Measurements from ENCODE around the gene PIAS2. TPM values are rescaled to one million over a fixed set of nuclear protein-coding genes. Genes with fewer than 3 reads are reported as not detected.

Gene PIAS2
- polyA plus RNA-seq, 1 experiment: 5.6 TPM

DNA sequence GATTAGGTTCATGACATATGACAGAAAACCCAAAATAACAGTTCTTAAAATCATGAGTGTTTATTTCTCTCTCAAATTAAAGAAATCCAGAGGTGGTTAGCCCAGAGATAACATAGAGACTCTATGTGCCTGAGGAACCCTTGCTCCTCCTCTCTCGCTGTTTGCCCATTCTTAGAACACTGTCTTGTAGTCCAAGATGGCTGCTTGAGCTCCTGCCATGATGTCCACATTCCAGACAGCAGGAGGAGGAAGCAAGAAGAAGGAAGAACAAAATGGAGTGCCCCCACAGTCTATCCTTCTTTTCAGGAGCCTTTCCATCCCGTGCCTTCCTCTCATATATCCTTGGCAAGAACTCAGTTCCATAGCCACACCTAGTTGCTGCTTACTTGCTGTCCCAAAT lies 146.6 kb downstream of the PIAS2 start:
- ChIA-PET CTCF (interaction anchor here (0.8 kb wide), 1 partner anchor 35 kb away, joined by 3 read pairs; no protein-coding TSS in a partner anchor), POLR2A (no interaction called here)
- peaks cover 6% of the 10 kb centered on the region; the same call in 1 of the 2 replicates for H3K27me3 ChIP-seq (ENCODE audit: control insufficient read depth, insufficient read depth, low read length)
- DNase-seq (ENCODE audit: low read depth): no peak
- no peaks in the 10 kb centered on the region for H3K36me3 ChIP-seq (ENCODE audit: control insufficient read depth, insufficient read depth, low read length)
- TF ChIP-seq, protein P1, sequence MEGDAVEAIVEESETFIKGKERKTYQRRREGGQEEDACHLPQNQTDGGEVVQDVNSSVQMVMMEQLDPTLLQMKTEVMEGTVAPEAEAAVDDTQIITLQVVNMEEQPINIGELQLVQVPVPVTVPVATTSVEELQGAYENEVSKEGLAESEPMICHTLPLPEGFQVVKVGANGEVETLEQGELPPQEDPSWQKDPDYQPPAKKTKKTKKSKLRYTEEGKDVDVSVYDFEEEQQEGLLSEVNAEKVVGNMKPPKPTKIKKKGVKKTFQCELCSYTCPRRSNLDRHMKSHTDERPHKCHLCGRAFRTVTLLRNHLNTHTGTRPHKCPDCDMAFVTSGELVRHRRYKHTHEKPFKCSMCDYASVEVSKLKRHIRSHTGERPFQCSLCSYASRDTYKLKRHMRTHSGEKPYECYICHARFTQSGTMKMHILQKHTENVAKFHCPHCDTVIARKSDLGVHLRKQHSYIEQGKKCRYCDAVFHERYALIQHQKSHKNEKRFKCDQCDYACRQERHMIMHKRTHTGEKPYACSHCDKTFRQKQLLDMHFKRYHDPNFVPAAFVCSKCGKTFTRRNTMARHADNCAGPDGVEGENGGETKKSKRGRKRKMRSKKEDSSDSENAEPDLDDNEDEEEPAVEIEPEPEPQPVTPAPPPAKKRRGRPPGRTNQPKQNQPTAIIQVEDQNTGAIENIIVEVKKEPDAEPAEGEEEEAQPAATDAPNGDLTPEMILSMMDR (IDR thresholded peaks at IDR 0.05; ENCODE audit: insufficient read depth, low read depth, low read length): no peak
- H3K4me3 ChIP-seq (ENCODE audit: low read depth, low read length): no peak overlapping the region

DNA sequence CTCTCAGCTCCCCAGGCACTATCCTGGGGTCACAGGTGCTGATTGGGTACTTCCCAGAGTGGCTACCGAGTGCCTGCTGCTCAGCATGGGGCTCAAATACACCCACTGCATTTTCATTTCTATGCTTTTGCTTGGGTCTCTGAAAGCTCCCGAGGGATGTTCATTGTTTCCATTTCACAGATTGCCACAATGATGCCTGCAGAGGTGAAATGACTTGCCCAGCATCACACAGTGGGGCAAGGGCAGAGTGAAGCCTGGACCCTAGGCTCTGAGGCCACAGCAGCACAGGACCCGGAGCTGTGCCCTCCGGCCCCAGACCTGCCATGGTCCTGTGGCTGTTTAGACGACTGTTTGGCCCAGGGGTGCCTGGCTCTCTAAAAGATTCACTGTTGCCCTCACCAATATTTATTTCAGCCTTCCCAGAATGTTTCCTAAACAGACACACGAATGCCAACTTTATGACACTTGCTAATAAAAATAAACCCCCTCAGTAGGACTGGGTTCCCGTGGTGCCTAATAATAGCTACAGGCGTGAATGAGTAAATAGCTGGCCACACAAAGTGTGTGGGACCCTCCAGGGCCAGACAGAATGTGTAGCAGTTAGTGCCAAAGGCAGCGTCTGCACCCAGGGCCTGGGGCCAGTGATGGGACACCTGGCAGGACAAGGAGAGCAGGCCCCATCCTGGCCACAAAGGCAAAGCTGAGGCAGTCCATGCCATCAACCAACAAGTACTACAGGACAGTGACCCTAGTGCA lies 149.0 kb downstream of the PIAS2 start:
- DNase-seq (ENCODE audit: low read depth): no peak
- ChIA-PET POLR2A (no interaction called here), CTCF (no interaction called here)
- Histone ChIP-seq H3K4me3 (ENCODE audit: low read depth, low read length) (no peak overlapping the region), H3K36me3 (ENCODE audit: control insufficient read depth, insufficient read depth, low read length) (no peaks in the 10 kb centered on the region), H3K27me3 (ENCODE audit: control insufficient read depth, insufficient read depth, low read length) (peaks cover 6% of the 10 kb centered on the region; the same call in 1 of the 2 replicates)
- TF ChIP-seq, protein P1 (IDR thresholded peaks at IDR 0.05; ENCODE audit: insufficient read depth, low read depth, low read length): no peak

DNA sequence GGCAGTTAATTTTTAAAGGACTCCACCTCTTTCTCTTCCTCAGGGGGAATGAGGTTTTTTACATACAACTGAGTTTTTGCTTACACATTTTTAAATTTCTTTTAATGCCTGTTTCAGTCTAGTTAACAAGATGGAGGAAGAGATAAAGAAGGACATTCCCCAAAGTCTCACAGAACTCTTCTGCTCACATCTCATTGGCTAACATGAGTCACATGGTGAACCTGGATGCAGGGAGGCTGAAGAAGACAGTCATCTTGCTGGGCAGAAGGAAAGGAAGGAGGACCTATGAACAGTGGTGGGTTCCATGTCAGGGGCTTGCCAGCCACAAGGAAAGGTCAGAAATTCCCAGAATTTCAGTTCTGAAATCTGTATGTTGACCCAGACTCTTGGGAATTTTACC lies 150.1 kb downstream of the PIAS2 start:
- H3K36me3 ChIP-seq (ENCODE audit: control insufficient read depth, insufficient read depth, low read length): no peaks in the 10 kb centered on the region
- TF ChIP-seq, protein P1 (IDR thresholded peaks at IDR 0.05; ENCODE audit: insufficient read depth, low read depth, low read length): no peak
- H3K4me3 ChIP-seq (ENCODE audit: low read depth, low read length): no peak overlapping the region
- CTCF ChIA-PET: no interaction called here
- POLR2A ChIA-PET: no interaction called here
- peaks cover 6% of the 10 kb centered on the region; the same call in 1 of the 2 replicates for H3K27me3 ChIP-seq (ENCODE audit: control insufficient read depth, insufficient read depth, low read length)
- no peak for DNase-seq (ENCODE audit: low read depth)

DNA sequence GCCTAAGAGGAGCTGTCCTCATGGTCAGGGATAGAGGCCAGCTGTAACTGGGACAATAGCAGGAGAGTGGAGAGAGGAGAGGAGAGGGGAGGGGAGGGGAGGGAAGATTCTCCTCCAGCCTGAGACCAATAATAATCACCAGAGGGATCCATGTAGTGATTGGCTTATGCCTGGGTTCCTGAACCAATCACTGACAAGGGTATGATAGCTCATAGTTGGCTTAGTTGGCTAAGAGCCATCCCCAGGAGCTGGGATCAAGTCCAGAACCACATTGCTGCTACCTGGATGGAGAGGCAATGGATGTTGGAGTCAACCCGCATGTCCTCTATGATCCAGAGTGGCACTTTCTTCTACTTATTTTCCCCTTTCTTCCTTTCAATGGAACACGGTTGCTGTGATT lies 152.7 kb downstream of the PIAS2 start:
- CTCF ChIA-PET: no interaction called here
- no peaks in the 10 kb centered on the region for H3K36me3 ChIP-seq (ENCODE audit: control insufficient read depth, insufficient read depth, low read length)
- POLR2A ChIA-PET: no interaction called here
- H3K27me3 ChIP-seq (ENCODE audit: control insufficient read depth, insufficient read depth, low read length): peaks cover 6% of the 10 kb centered on the region; the same call in 1 of the 2 replicates
- no peak for DNase-seq (ENCODE audit: low read depth)
- TF ChIP-seq, protein P1 (IDR thresholded peaks at IDR 0.05; ENCODE audit: insufficient read depth, low read depth, low read length): no peak
- no peak overlapping the region for H3K4me3 ChIP-seq (ENCODE audit: low read depth, low read length)

DNA sequence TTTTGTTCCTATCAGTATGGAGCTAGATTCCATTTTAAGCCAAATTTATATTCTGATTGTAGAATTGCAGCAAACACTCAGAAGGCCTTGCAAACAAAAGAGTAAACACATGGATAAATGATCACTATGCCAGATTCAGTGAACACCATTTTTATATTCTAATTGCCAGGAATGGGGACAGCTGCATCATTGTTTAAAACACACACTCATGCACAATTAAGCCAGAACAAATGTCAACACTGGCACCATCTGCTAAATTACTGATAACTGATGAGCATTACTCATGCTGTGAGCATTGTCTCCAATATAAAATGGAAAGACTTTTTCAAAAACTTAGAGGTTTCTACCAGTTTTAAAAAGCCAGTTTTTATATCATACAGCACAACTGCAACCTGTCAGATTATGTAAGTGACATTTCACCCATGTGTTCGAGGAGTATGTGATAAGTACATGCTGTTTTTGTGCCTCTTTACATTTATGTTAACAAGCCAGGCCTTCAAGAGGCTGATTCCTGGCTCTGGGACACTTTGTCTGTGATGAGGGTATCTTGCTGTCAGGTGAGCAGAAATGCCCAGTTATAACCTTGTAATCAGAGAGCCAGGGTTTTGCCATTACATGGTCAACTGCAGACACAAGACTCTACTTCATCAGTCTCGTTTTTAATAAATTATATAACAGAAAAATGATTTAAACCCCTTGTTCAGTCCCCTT lies 156.1 kb downstream of the PIAS2 start:
- DNase-seq (ENCODE audit: low read depth): no peak
- no peak overlapping the region for H3K4me3 ChIP-seq (ENCODE audit: low read depth, low read length)
- H3K27me3 ChIP-seq (ENCODE audit: control insufficient read depth, insufficient read depth, low read length): peaks cover 13% of the 10 kb centered on the region
- ChIA-PET CTCF (interaction anchor here (1.3 kb wide), 1 partner anchor 11 kb away, joined by 3 read pairs; no protein-coding TSS in a partner anchor), POLR2A (no interaction called here)
- TF ChIP-seq, protein P1 (IDR thresholded peaks at IDR 0.05; ENCODE audit: insufficient read depth, low read depth, low read length): no peak
- no peaks in the 10 kb centered on the region for H3K36me3 ChIP-seq (ENCODE audit: control insufficient read depth, insufficient read depth, low read length)
